GM21723 (cell line): Measurements from ENCODE around the gene PDZD7.
"Not testable (repeated sequence)": the region's sequence is repeated elsewhere in the genome, so short reads cannot be mapped to it uniquely, and the experiment has no call there.

ENCODE experiments used
- ATAC-seq: cut with Tn5 transposase; IDR thresholded peaks from one replicate; pipeline ENCODE4 v1.9.1; 2021; ENCODE audit warnings: mild to moderate bottlenecking, moderate library complexity; ENCODE audit not compliant: unreplicated experiment

The PDZD7 gene

GRCh38 chr10:100985336-100985735, 45.6 kb downstream of the PDZD7 start:
- ATAC-seq, result no peak

GRCh38 chr10:100984672-100985177, 46.2 kb downstream of the PDZD7 start:
- ATAC-seq, result no peak

GRCh38 chr10:100983868-100984671, 46.9 kb downstream of the PDZD7 start:
- ATAC-seq, result no peak

- ATAC-seq, result no peak
Measured at GRCh38 chr10:100982916-100983830, 47.8 kb downstream of the PDZD7 start.

GRCh38 chr10:100981178-100981772, 49.7 kb downstream of the PDZD7 start:
- ATAC-seq, result no peak

- ATAC-seq, result no peak
Measured at GRCh38 chr10:100980711-100981110, 50.2 kb downstream of the PDZD7 start.

- ATAC-seq, result no peak
Measured at GRCh38 chr10:100980311-100980710, 50.6 kb downstream of the PDZD7 start.

- no peak for ATAC-seq
Measured at GRCh38 chr10:100979791-100980272, 51.1 kb downstream of the PDZD7 start.

- ATAC-seq, result no peak
Measured at GRCh38 chr10:100978901-100979195, 52.1 kb downstream of the PDZD7 start.

GRCh38 chr10:100978121-100978900, 52.6 kb downstream of the PDZD7 start:
- ATAC-seq, result no peak

GRCh38 chr10:100977436-100977835, 53.5 kb downstream of the PDZD7 start:
- no peak for ATAC-seq

- ATAC-seq, result no peak
Measured at GRCh38 chr10:100976906-100977305, 54.0 kb downstream of the PDZD7 start.

- ATAC-seq, result not testable (repeated sequence)
Measured at GRCh38 chr10:100975397-100975796, 55.5 kb downstream of the PDZD7 start.

GRCh38 chr10:100972904-100973535, 57.9 kb downstream of the PDZD7 start:
- no peak for ATAC-seq

GRCh38 chr10:100972115-100972903, 58.6 kb downstream of the PDZD7 start:
- no peak for ATAC-seq

GRCh38 chr10:100970914-100971811, 59.8 kb downstream of the PDZD7 start:
- no peak for ATAC-seq

GRCh38 chr10:100970076-100970913, 60.6 kb downstream of the PDZD7 start:
- ATAC-seq, result no peak
